Measurements from ENCODE around the gene RYR1.
"Not testable (repeated sequence)": the region's sequence is repeated elsewhere in the genome, so short reads cannot be mapped to it uniquely, and the experiment has no call there.

Gene RYR1

DNA sequence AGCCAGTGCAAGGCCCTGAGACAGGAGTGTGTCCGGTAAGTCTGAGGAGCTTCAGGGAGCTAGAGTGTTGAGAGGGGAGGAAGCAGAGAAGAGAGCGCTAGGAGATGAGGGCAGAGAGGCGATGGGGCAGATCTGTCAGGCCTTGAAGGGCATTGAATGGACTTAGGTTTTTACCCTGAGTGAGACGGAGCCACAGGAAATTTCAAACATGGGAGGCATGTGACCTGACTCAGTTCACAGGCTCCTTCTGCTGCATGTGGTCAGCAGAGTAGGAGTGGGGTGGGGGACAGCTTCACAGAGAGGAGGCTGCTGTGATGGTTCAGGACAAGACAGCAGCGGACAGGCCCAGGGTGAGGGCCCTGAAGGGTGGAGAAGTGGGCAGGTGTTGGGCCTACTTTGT, 33.1 kb upstream of the RYR1 start:
- DNase-seq (ENCODE audit: low spot score), result no peak

DNA sequence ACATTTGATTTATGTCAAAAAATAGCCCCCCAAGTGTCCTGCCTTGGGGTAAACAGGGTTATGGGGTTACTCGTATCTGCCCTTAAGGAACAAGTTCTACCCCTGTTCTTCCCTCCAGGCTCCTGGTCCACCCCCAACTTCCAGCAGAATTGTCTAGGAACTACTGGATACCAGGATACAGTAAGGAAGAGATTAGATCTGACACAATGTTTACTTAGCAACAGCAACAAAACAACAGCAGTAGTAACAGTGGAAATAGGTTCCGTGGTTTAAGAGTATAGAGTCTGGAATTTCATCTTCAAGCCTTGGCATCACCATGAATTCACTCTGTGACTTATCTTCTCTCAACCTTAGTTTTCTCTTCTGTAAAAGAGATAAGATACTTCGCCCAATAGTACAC, 32.3 kb upstream of the RYR1 start:
- peak; percentile 55 for DNase-seq (ENCODE audit: low spot score)

DNA sequence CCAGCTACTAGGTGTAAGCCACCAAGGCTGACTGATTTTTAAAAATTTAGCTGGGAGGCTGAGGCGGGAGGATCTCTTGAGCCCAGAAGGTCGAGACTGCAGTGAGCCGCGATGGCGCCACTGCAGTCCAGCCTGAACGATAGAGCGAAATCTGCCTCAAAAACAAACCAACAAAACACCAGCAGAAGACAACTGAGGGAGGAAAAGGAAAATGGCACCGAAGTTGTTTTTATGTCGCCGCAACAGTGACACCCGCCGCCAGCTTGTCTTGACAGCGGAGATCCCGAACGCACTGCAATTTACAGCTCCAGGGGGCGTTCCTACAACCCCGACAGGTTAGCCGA, 30.9 kb upstream of the RYR1 start:
- no peak for DNase-seq (ENCODE audit: low spot score)

DNA sequence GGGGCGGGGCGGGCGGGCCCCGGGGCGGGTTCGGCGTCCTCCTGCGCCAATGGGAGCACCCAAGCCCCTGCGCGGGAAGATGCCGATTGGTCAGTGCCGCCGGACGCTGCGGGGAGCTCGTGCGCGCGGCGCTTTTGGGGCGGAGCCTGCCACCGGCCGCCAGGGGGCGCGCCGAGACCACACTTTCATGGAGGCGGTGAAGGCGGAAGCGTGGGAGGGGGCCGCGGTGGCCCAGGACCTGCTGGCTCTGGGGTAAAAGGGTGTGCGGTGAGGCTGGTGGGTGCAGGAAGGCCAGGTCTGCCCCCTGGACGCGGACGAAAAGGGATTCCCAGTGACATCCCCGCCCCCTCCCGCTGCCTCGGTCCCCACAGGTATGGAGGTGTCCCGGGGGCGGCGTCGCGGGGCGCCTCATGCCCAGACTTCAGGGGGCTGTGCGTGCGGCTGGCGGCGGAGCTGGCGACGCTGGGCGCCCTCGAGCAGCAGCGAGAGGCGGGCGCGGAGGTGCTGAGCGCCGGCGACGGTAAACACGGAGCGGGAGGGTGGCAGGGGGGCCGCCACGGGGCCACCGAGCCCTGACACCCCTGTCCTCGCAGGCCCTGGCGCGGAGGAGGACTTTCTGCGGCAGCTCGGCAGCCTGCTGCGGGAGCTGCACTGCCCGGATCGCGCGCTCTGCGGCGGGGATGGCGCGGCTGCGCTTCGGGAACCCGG, 30.4 kb upstream of the RYR1 start, which contains the start of gene FAM98C:
Gene FAM98C (plus strand): TSS at position 127 of the 708 bp plus-strand sequence. CDS start 61 bp downstream, at position 188.
- DNase-seq (ENCODE audit: low spot score), result peak; percentile 96

DNA sequence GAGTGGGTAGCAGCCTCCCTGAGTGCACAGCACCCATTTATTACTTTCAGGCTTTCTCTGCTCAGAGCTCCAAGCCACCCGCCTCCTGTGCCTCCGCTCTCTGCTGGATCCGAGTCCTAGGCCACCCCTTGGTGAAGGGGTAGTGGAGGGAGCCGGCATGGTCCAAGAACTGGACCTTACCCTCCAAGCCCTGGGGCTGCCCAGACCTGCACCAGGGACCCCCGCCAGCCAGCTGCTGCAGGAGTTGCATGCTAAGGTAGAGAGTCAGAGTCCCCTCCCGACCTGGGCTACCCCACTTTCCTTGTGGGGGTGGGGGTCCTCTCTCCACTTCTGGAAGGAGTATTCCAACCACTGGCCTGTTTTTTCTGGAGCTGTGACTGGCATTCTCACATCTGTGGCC, 28.6 kb upstream of the RYR1 start:
- no peak for DNase-seq (ENCODE audit: low spot score)

DNA sequence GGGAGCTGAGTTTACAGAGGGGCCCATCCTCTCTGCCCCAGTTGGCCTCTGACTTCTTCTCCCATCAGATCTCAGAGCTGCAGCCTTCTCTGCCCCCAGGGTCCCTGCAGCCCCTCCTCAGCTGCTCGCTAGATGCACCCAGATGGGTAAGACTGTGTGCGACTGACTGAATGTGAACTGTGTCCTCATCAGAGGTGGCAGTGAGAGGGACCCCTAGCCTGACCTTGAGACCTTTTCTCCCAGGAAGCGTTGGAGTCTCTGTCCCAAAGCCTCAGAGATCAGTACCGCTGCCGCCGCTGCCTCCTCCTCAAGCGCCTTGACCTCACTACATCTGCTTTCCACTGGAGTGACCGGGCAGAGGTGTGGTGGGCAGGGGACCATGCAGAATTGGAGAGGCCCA, 28.2 kb upstream of the RYR1 start:
- DNase-seq (ENCODE audit: low spot score), result no peak

DNA sequence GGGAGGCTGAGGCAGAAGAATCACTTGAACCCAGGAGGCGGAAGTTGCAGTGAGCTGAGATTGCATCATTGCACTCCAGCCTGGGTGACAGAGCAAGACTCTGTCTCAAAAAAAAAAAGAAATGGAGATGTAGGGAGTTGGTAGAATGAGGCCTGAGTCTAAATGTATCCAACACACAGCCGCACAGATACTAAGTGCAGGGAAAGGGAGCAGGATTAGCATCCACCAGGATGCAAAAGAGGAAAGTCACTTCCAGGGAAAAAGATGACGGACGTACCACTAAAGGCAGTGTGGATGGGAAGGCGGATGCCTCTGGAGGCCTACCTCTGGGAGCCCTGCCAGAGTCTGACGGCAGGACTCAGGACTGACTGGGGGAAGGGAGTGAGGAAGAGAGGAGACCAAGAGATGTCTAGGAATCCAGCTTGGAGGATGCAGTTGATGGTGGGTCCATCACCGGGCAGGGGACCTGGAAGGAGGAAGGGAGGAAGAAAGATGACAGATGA, 23.8 kb upstream of the RYR1 start:
- no peak for DNase-seq (ENCODE audit: low spot score)

DNA sequence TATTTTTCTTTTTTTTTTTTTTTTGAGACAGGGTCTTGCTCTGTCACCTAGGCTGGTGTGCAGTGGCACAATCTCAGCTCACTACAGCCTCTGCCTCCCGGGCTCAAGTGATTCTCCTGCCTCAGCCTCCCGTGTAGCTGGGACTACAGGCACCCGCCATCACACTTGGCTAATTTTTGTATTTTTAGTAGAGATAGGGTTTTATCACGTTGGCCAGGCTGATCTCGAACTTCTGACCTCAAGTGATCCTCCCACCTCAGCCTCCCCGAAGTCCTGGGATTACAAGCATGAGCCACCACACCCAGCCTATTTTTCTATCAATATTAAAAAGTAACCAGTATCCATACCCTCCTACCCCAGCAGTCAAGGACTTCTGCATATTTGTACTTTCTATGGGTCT, 23.1 kb upstream of the RYR1 start:
- not testable (repeated sequence) for DNase-seq (ENCODE audit: low spot score)

DNA sequence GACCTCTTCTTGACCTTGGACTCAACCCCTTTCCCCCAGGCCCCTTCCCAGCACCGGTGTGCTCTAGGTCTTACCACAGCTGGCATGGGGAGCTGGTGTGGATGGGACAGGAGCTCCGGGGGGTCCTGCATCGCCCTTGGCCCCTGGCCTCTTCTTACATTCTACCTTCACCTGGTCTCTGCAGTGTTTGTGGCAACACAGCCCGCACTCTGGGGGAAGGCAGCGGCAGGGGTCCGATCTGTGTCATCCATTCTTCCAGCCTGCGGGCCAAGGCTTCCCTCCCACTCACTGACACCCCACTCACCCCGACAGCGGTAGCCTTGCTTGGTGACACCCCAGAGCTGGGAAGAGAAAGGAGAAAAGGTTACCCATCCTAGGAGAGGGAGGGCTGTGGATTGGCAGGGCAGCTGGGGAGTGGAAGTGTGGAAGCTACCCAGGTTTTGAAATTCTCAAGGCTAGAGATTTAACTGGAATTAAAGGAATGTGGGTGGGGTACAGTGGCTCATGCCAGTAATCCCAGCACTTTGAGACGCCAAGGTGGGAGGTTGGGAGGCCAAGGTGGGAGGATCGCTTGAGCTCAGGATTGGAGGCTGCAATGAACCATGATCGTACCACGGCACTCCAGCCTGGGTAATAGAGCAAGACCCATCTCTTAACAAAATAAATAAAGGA, 22.3 kb upstream of the RYR1 start:
- DNase-seq (ENCODE audit: low spot score), result no peak

DNA sequence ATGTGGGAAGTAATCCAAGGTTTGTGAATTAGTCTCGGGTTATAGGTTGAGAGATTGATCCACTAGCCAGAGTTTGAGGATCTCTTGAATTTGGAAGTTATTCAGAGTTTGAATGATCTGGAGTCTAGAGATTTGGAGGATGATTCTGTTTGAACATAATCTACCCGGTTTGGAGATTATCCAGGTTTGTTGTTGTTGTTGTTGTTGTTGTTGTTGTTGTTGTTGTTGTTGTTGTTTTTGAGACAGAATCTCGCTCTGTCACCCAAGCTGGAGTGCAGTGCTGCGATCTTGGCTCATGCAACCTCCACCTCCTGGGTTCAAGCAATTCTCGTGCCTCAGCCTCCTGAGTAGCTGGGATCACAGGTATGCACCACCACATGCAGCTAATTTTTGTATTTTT, 21.6 kb upstream of the RYR1 start:
- not testable (repeated sequence) for DNase-seq (ENCODE audit: low spot score)

DNA sequence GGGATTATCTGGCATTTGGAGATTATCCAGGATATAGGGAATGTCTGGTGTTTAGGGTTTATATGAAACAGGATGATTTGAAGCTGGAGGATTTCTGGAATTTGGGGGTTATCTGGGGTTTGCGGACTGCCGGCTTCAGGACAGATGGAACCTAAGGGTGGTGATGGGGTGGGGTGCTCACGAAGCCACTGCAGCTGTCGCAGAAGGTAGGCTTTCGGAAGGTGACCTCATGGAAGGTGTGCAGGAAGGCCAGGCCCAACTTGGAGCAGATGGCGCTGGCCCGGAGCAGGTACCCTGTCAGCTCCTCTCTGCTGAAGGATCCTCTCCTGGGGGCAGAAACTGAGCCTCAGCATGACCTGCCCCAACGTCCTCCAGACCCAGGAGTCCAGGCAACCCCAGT, 21.0 kb upstream of the RYR1 start:
- DNase-seq (ENCODE audit: low spot score), result no peak

DNA sequence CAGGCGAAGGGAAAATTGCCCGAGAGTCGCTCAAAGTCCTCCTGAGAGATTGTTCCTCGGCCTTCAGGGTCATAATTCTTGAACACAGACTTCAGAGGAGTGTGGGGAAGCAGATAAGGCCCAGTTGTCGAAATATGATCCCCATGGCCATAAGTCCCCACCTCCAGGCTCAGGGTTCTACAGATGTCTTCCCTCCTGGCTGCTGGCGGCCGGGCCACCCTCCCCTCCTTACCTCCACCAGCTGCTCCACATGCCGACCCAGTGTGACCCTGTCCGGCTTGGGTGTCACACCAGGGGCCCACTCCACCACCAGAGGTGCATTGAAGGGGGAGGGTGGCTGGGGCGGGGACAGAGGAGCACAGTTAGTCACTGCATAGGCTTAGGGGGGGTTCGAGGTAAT, 20.5 kb upstream of the RYR1 start:
- DNase-seq (ENCODE audit: low spot score), result no peak

DNA sequence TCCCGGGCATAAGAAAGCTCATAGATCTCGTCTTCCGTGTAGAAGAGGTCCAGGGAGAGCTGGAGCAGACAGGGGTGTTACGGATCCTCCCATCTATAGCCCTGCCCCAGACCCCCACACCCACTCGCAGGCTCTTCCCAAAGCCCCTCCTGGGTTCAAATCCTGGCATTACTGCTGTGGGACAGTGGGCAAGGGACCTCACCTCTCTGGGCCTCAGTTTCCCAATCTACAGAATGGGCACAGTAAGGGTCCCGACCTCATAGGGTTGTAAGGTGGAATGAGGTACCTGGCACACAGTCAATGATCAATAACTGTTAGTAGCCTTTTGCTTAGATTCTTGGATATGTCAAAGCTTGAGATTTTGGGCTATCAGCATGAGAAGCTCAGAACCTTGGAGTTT, 20.1 kb upstream of the RYR1 start:
- DNase-seq (ENCODE audit: low spot score), result no peak

DNA sequence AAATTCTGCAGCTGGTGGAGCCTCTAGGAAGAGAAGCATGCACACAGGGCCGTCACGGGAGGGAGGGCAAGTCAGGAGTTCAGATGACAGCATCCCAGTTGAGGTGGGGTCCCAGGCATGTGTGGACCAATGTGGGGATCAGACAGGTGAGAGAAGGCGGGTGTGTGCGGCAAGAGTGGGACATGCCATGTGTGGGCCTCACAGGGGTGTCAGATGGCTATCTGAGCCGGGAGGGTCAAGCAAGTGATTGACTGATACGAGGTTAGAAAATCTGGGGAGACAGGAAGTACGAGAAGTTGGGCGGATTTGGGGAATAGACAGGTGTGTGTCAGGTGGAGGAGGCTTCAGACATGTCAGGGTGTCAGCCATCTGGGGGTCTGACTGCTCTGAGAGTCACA, 16.3 kb upstream of the RYR1 start:
- DNase-seq (ENCODE audit: low spot score), result no peak

DNA sequence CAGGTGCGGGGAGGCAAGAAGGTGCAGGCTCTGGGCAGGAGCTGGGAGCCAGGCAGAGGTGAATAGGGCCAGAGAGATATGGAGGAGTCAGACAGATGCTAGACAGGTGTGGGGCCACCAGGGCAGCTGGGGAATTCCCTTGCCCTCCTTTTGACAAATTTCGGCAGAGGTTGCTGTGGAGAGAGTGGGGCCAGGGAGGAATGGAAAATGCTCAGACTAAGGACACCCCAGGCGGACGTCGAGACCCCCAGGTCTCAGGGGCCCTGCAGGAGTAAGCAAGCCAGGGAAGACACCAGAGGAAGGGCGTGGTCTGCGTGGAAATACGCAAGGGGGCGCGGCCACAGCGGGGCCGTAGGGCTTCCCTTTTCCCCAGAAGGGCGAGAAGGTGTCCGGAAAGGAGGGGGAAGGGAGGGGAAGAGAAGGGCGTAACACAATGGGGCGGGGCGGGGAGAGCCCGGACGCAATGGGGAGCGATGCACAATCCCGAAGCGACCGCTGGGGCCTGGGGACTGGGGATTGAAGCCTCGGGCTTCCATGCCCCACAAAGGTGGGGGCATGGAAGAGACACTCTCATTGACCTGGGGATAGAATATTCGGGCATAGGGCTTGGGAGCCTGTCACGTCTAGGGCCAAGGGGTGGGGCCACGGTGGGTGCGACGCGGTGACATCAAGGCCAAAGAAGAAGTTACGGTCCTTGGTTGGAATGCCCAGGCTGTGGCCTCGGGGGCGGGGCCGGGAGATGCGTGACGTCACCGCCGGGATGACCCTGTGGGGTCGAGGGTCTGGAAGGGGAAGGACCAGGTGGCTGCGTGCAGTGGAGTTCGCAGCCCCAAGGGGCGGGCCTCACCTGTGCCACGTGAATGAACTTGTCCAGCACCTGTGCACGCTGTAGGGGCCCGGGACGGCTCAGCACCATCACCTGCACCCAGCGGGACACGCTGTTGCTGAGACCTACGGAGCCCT, 15.7 kb upstream of the RYR1 start:
- no peak for DNase-seq (ENCODE audit: low spot score)

DNA sequence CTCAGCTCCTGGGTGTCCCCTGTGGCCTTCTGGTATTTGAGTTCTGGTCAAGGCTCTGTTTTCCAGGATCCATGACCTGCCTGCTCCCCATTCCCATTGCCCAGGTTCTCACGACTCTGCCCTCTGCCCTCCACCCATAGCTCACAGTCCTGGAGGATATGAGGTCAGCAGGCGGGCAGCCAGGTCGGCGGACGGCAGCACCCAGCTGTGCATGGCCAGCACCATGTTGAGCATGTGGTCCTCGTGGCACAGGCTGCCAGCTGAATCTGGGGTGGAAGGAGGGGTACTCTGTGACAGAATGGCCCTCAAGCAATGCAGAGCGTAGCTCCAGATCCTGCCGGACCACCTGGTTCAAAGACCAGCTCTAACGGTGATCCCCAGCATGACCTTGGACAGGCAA, 12.6 kb upstream of the RYR1 start:
- no peak for DNase-seq (ENCODE audit: low spot score)

DNA sequence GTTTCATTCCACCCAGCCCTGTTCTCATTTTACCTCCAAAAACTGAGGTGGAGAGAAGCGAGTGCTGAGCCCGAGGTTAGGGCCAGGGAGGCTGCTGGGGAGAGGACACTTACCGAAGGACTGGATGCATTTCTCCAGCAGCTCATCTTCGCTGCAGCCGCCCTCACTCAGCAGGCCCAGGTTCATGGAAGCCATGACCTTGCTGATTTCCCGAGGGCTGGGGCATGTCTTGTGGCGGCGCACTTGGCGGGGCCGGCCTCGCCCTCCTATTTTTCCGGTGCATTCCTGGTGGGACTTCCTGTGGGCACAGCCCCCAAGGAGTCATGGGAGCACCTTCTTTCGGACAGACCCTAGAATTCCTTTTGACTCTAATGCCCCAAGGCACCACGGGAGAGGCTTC, 11.6 kb upstream of the RYR1 start:
- DNase-seq (ENCODE audit: low spot score), result no peak

DNA sequence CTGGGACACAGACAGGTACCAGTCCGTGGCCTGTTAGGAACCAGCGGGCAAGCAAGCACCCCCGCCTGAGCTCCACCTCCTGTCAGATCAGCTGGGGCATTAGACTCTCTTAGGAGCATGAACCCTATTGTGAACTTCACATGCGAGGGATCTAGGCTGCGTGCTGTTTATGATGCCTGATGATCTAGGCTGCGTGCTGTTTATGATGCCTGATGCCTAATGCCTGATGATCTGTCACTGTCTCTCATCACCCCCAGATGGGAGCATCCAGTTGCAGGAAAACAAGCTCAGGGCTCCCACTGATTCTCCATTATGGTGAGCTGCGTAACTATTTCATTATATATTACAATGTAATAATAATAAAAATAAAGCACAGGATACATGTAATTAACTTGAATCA, 11.1 kb upstream of the RYR1 start:
- DNase-seq (ENCODE audit: low spot score), result no peak

DNA sequence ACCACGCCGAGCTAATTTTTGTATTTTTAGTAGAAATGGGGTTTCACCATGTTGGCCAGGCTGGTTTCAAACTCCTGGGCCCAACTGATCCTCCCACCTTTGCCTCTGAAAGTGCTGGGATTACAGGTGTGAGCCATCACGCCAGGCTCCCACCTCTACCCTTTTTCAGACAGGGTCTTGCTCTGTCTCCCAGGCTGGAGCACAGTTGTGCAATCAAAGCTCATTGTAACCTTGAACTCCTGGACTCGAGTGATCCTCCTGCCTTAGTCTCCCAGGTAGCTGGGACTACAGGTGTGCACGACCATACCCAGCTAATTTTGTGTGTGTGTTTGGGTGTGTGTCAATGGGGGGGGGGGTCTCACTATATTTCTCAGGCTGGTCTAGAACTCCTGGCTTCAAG, 9.2 kb upstream of the RYR1 start:
- no peak for DNase-seq (ENCODE audit: low spot score)

DNA sequence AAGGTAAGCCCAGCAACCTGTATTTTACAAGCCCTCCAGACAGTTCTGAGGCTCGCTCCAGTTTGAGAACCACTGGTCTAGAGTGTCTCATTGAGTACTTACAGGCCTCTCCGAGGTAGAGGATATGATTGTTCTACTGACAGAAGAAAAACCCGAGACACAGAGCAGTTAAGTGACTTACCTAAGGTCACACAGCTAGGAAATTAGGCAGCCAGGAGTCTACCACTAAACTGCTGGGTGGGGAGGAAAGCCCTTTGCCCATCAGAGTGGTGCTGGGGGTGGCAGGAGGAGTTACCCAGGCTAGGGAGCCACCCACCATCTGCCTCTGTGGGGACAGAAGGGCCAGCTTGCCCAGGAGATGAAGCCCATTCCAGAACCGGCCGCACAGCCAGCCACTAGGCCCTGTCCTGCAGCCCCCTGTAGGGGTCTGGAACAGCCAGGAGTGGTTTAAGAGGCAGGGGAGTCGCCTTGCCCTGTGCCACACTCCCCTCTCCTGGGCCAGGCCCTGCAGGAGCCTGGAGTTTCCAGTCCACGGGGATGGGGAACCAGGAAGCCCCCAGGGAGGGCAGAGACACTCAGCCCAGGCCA, 8.2 kb upstream of the RYR1 start:
- DNase-seq (ENCODE audit: low spot score), result no peak

DNA sequence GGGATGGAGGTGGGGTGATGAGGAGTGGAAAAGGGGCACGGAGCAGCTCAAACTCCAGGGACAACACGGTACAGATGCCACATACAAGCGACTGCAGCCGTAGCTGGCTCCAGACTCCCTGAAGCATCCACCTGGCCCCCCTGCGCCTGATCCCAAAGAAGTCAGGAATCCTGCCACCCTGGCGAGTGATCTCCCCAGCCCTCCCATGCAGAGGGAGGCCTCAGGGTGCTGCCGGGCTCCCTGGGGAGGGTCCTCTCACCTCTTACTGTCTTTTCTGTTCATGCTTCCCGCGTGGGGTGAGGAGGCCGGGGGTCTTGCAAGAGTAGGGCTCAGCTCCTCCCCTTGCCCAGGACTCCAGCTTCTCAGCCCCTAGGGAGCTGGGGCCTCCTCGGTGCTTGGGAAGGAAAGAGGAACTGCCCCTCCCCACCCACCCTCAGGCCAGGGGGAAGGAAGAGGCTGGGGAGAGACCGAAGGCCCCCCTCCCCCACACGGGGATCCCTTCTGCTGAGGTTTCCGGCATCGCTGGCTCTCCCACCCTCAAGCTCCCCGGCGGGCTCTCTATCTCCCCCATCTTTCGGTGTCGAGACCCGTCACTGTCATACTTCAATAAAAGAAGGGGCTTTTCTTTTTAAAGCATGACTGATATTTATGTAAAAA, 7.6 kb upstream of the RYR1 start, which contains the start of gene RASGRP4:
Gene RASGRP4 (minus strand): TSS at position 410 of the 657 bp plus-strand sequence. CDS start 128 bp downstream, at position 282.
- DNase-seq (ENCODE audit: low spot score), result no peak

All from RKO (cell line).